ENCODE results near the gene IGSF21.

IGSF21 gene

GRCh38 chr1:18329469-18330253 is 222.1 kb downstream of the IGSF21 start:
- no peak for DNase-seq (ENCODE audit: low read depth)

DNA sequence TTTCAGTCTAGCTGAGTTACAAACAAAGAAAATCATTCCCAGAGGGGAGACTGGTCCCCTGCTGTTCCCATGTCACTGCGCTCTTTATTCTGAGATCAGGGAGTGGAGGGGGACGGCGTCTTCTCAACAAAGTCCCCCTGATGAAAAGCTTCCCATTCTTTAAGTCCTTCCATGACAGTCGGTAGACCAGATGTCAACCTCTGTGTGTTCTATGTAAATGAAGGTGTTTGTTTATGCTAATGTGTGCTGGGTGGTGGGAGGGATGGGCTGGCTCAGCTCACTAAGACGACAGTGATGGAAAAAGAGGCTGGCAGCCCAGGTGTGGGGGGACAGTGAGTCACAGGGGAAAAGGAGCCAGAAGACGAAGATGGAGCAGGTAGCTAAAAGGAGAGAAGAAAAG is 225.0 kb downstream of the IGSF21 start:
- DNase-seq (ENCODE audit: low read depth), result no peak

DNA sequence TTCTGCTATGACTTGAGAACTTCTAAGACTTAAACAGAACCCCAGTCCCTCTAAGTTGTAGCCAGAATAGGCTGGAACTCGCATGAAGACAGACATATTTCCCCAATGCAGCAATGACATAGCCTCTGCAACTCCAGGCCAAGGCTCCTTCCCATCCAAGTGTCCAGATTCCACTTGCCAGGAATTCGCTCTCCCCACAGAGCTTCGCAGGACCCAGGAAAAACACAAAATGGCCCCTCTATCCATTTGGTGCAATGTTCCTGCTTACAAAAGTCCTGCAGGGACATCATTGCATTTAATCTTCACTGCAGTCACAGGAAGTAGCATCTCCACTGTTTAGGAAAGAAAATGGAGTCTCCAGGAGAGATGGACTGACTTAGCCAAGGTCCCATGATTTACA is 225.6 kb downstream of the IGSF21 start:
- DNase-seq (ENCODE audit: low read depth), result no peak

DNA sequence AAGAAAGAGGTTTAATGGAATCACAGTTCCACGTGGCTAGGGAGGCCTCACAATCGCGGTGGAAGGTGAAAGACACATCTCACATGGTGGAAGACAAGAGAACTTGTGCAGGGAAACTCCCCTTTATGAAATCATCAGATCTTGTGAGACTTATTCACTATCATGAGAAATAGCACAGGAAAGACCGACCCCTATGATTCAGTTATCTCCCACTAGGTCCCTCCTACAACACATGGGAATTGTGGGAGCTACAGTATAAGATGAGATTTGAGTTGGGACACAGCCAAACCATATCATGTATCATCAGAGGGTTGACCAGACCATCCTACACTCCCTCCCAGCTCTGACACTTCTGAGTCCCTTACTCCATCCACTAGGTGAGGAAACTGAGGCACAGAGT is 229.2 kb downstream of the IGSF21 start:
- DNase-seq (ENCODE audit: low read depth), result no peak

DNA sequence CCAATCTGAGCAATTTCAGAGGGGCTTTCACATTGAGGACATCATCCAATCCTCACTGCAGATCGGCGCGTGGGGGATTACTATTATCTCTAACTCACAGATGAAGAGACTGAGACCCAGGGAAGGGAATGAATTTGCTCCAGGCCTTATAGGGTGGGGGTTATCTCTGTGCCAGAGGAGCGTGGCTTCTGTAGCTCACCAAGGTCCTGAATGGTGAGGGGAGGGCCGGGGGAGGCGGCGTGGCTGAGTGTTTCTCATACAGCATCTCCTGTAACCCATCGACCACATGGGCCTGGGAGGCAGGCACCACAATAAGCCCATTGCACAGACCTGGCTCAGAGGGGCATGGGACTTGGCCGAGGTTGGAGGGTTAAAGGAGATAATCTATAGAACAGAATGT is 230.2 kb downstream of the IGSF21 start:
- DNase-seq (ENCODE audit: low read depth), result no peak

DNA sequence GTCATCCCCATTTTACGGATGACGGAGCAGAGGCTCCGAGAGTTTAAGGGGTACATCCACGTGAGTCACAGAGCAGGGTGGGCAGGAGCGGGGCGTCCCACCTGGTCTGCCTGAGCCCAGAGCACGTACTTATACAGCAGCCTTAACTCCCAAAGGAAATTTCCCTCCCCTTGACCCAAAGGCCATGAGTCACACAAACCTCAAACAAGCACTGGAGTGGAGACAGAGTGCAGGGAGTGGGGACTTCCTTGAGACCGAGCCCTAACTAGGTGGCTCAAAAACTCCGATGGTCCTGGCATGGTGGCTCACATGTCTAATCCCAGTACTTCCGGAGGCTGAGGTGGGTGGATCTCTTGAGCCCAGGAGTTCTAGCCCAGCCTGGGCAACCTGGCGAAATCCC is 231.6 kb downstream of the IGSF21 start:
- DNase-seq (ENCODE audit: low read depth), result no peak

DNA sequence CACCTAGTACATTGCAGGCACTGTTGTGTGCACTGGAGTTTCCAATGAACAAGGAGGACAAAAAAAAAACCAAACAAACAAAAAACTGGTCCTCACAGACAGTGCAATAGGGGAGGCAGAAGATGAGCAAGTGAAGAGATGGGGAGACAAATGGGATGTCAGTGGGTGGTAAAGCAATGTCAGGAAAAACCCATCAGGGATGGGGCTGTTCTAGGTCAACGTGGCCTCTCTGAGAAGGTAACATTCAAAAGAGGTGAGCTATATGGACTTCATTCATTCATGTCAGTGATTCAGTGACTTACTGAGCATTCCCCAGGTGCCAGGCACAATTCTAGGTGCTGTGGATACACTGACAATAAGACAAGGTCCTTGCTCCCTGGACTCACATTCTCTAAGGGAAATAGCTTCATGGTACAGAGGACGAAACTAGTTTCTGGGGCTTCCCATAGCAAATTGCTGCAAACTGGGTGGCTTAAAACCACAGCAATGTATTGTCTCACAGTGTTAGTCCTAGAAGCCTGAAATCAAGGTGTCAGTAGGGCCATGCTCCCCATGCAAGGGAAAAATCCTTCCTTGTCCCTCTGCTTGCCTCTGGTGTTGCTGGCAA is 232.7 kb downstream of the IGSF21 start:
- no peak for DNase-seq (ENCODE audit: low read depth)

GRCh38 chr1:18340787-18341186 is 233.2 kb downstream of the IGSF21 start:
- DNase-seq (ENCODE audit: low read depth), result no peak

DNA sequence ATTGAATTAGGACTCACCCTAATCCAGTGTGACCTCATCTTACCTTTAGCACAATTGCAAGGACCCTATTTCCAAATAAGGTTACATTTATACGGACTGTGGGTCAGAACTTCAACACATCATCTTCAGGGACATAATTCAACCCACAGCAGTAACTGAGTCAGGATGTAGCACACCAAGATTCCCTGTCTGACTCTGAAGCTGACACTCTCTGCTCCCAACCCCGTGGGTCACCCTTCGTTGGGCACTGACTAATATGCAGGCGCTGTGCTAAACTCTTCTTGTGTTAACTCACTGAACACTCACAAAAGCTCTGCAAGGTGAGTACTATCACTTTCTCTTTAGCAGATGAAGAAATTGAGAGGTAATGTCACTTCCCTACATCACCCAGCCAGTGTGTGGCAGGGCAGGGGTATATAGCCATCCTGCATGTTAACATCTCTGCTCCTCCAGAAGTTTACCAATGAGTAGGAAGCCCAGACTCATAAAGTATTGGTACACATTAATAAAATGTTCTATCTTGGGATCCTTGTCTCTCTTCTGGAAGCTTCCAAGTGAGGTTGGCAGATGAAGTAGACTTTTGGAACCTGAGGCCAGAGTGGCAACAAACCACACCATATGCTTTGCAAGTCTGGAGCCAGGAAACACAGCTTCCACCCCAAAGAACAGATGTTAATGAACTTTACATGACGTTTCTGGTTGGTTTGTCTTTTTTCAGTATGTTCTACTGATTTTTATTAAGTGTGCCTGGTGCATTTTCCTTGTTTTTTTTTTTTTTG is 233.9 kb downstream of the IGSF21 start:
- DNase-seq (ENCODE audit: low read depth), result no peak

- DNase-seq (ENCODE audit: low read depth), result no peak
Measured at GRCh38 chr1:18342744-18343143, 235.1 kb downstream of the IGSF21 start.

- DNase-seq (ENCODE audit: low read depth), result no peak
Measured at GRCh38 chr1:18343581-18343980, 236.0 kb downstream of the IGSF21 start.

DNA sequence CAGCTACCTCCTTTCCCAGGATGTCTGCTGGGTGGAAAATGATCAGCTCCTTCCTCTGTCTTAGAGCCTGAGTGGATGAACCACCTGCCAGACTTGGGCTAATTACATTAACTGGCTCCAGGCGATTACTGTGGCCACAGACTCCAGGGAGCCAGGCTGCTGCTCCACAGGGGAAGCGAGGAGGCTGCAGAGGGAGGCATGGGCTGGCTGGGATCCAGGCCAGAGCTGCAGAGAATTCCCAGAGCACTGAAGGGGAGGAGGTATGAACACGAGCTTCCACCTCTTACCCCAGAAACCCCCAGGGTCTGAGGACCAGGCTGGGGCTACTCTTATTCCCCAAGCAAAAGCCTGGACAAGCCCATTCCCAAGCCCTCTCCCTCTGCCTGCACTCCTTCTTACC is 237.2 kb downstream of the IGSF21 start:
- no peak for DNase-seq (ENCODE audit: low read depth)

GRCh38 chr1:18347559-18347958 is 240.0 kb downstream of the IGSF21 start:
- no peak for DNase-seq (ENCODE audit: low read depth)

GRCh38 chr1:18348354-18348753 is 240.8 kb downstream of the IGSF21 start:
- DNase-seq (ENCODE audit: low read depth), result no peak

DNA sequence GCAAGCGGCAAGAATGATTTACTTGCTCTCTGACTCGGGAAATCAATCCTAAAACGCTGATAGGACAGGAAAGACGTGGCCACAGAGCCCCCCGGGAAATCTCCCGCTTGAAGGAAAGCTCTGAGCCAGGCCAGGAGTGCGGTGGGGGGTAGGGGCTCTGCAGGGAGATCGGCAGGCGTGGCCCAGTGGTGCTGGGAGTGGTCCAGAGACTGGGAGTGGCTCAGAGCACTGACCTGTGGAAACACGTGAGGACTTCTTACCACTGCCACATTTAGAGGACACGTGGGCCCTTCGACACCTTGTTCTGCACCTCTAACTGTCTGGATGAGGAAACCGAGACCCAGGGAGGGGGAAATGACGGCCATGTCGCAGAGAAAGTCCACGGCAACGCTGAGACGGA is 243.1 kb downstream of the IGSF21 start:
- DNase-seq (ENCODE audit: low read depth), result no peak

- DNase-seq (ENCODE audit: low read depth), result no peak
Measured at GRCh38 chr1:18351735-18352134, 244.1 kb downstream of the IGSF21 start.

DNA sequence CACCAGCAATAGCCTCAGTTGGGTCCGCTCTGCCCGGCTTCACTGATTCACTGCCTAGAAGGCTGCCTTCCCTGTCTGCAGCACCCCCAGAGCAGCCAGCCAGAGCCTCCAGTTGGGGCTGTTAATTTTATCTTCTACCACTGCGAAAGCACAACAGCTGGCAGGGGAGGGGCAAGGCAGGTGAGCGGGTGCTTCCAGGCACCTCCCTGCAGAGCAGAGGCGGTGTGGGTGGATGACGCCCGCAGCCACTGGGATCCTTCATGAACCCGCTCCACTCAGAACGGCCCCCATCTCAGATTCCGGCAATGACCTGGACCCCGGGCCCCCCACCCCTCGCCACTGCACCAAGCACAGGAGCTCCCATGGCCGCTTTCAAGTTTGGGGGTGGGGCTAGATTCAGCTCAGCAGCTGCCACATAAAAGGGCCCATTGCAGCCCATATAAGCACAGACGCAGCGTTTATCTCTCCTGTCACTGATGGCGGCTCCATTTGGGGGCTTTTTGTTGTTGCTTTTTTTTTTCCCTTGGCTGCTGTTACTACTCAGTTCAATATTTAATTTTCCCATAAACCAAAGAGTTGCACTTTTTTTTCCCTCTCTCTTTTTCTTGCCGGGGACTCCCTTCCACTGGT is 245.2 kb downstream of the IGSF21 start:
- DNase-seq (ENCODE audit: low read depth), result no peak

DNA sequence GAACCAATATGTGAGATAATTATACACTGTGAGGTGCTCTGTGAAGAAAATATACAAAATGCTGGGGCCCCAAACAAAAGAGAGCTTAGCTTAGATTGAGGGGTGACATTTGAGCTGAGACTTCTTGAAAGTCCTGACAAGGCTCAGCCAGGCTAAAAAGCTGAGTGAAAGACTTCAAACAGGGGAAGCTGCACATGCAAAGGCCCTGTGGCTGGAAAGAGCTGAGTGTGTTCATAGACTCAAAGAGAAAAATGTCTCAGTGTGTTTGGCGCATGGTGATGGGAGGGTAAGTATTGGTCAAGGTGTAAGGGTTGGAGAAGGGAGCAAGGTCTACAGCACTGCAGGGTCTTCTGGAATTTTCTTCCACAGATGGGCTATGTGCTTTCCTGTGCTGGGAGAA is 245.9 kb downstream of the IGSF21 start:
- DNase-seq (ENCODE audit: low read depth), result no peak

GRCh38 chr1:18353992-18354391 is 246.4 kb downstream of the IGSF21 start:
- no peak for DNase-seq (ENCODE audit: low read depth)

GRCh38 chr1:18354612-18355011 is 247.0 kb downstream of the IGSF21 start:
- no peak for DNase-seq (ENCODE audit: low read depth)

- DNase-seq (ENCODE audit: low read depth), result no peak
Measured at GRCh38 chr1:18357622-18358230, 250.1 kb downstream of the IGSF21 start.

DNA sequence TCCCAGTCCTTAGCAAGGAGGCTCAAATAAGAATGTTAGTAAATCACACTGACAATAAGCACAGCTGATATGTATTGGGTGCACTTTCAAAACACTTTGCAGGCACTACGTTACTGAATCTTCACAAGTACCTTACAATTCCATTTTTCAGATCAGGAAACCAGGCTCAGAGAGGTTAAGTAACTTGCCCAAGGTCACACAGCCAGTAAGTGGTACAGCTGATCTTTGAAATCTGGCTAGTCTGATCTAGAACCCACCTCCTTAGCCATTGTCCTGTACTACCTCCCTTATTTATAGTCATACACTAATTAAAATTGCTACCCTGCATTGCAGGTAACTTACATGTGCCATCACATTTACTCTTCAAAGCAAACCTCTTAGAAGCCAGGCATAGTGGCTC is 251.0 kb downstream of the IGSF21 start:
- DNase-seq (ENCODE audit: low read depth), result no peak

Data from stimulated activated CD8-positive, alpha-beta memory T cell treated with anti-CD3 and anti-CD28 coated beads, Interleukin-4, amount 100 ng/mL, for 24 hours (primary cell).